Measurements from ENCODE around the gene STAG3. TPM values are rescaled to one million over a fixed set of nuclear protein-coding genes. Genes with fewer than 3 reads are reported as not detected.

Gene STAG3
- total RNA-seq, 1 experiment from 2014 or later = 3.1 TPM

DNA sequence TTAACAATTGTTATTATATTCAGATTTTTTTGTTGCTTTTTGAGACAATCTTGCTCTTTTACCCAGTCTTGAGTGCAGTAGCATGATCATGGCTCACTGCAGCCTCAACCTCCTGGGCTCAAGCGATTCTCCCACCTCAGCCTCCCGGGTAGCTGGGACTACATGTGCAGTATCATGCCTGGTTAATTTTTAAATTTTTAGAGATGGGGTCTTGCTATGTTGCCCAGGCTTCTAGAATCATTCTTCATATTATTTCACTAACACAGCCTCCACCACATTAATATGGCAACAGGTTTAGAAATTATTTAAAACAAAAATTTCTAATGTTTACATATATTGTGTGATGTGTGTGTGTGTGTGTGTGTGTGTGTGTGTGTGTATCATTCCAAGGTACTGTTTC is 30.4 kb upstream of the STAG3 start:
- Mint-ChIP-seq H3K27me3 (ENCODE audit: low read depth) (peaks cover 4% of the 10 kb centered on the region; the same call in 1 of the 2 replicates), H3K4me1 (peaks cover 17 to 21% of the 10 kb centered on the region in 2 experiments)

More for the DNA sequence above, 30.4 kb upstream of the STAG3 start:
- Histone ChIP-seq H3K4ac (ENCODE audit: low read depth, low read length) (no peak overlapping the region), H3K27me3 (ENCODE audit: insufficient read depth, low read length) (no peaks in the 10 kb centered on the region), H3K79me2 (ENCODE audit: insufficient read depth, low read length) (no peaks in the 10 kb centered on the region), H3K4me2 (ENCODE audit: insufficient read depth, insufficient read length, low read length) (no peak overlapping the region), H4K8ac (replicated peaks; ENCODE audit: insufficient read length, low read depth, low read length) (no peak overlapping the region), H2BK120ac (ENCODE audit: low read depth, low read length, poor library complexity, severe bottlenecking) (no peak overlapping the region), H3K14ac (ENCODE audit: insufficient read depth, low read length) (no peak overlapping the region), H3K9ac (ENCODE audit: extremely low read depth, insufficient read length, low read length) (no peak overlapping the region), H3K27ac (ENCODE audit: insufficient read length, low read depth, low read length) (no peak overlapping the region), H2AK5ac (ENCODE audit: insufficient read length, low read length) (no peak overlapping the region), H4K5ac (ENCODE audit: insufficient read length, low read depth, low read length) (no peak overlapping the region), H3K4me1 (ENCODE audit: insufficient read depth, low read length) (no peaks in the 10 kb centered on the region), H3K79me1 (ENCODE audit: insufficient read depth, low read depth, low read length, poor library complexity, severe bottlenecking) (no peaks in the 10 kb centered on the region), H2BK12ac (ENCODE audit: insufficient read length, low read depth, low read length) (no peak overlapping the region), H3K18ac (ENCODE audit: insufficient read length, low read depth, low read length) (no peak overlapping the region), H3K23ac (ENCODE audit: insufficient read length, low read depth, low read length) (no peak overlapping the region), H3K56ac (ENCODE audit: insufficient read length, low read depth, low read length) (no peak overlapping the region), H3K23me2 (ENCODE audit: insufficient read length, low read depth, low read length, poor library complexity, severe bottlenecking) (peaks cover 6% of the 10 kb centered on the region), H3K9me3 (ENCODE audit: control insufficient read depth, low read depth, low read length) (no peaks in the 10 kb centered on the region), H2BK20ac (ENCODE audit: low read depth, low read length, poor library complexity, severe bottlenecking) (no peak overlapping the region), H4K91ac (ENCODE audit: insufficient read length, low read depth, low read length) (no peak overlapping the region), H3T11ph (ENCODE audit: low read length) (no peak overlapping the region), H2BK5ac (ENCODE audit: insufficient read length, low read length) (no peak overlapping the region), H2BK15ac (ENCODE audit: low read depth, low read length) (no peak overlapping the region), H2AFZ (ENCODE audit: low read length) (no peak overlapping the region), H4K20me1 (ENCODE audit: control insufficient read depth, insufficient read depth, insufficient read length) (peaks cover 2% of the 10 kb centered on the region)
- no peaks in the 10 kb centered on the region for H3K9me3 Mint-ChIP-seq
- no peak for DNase-seq
- H3K36me3 Mint-ChIP-seq (ENCODE audit: insufficient read depth in 1 of 3, low read depth in 3 of 3) = peaks cover 6 to 18% (median 18%) of the 10 kb centered on the region in 3 experiments; a peak in 6 of 7 replicates
- no peak overlapping the region for H3K27ac Mint-ChIP-seq
- no peak overlapping the region for H3K4me3 Mint-ChIP-seq
- WGBS (ENCODE audit: extremely low coverage, insufficient read length, low lambda C conversion rate) = no CpG with 5 or more reads among the region's 2 CpGs
- TF ChIP-seq CTCF (conservative IDR thresholded peaks at IDR 0.05) = no peak

Measured in H9 (cell line).